Hepatocyte (in vitro differentiated cells): ENCODE results near the gene QRICH1. TPM values are rescaled to one million over a fixed set of nuclear protein-coding genes. Genes with fewer than 3 reads are reported as not detected.

Experiments
- DNase-seq: peaks from one replicate; pipeline ENCODE4 v3.0.0-alpha.2; 2016; ENCODE audit warnings: low spot score
- H2AFZ ChIP-seq: fragments of 200-600 bp; sonication (generic); 2 replicates; pipeline ENCODE4 v1.6.0; 2016; ENCODE audit warnings: antibody characterized with exemption, mild to moderate bottlenecking
- H3K27ac ChIP-seq: fragments of 200-600 bp; sonication (generic); 2 replicates; pipeline ENCODE4 v1.5.1; 2016; ENCODE audit warnings: mild to moderate bottlenecking
- H3K27me3 ChIP-seq: fragments of 200-600 bp; sonication (generic); 2 replicates; pipeline ENCODE4 v1.6.1; 2016
- H3K36me3 ChIP-seq: fragments of 200-600 bp; sonication (generic); replicated peaks from 2 replicates; pipeline ENCODE4 v1.5.1; 2016; ENCODE audit warnings: low read depth; ENCODE audit not compliant: insufficient read depth
- H3K4me1 ChIP-seq: fragments of 200-600 bp; sonication (generic); 2 replicates; pipeline ENCODE4 v1.5.1; 2016; ENCODE audit warnings: mild to moderate bottlenecking, moderate library complexity; ENCODE audit not compliant: insufficient read depth
- H3K4me2 ChIP-seq: fragments of 200-600 bp; sonication (generic); 2 replicates; pipeline ENCODE4 v1.6.0; 2016
- H3K4me3 ChIP-seq: fragments of 200-600 bp; sonication (generic); 2 replicates; pipeline ENCODE4 v1.5.1; 2016; ENCODE audit warnings: mild to moderate bottlenecking
- H3K79me2 ChIP-seq: fragments of 200-600 bp; sonication (generic); 2 replicates; pipeline ENCODE4 v1.6.0; 2017; ENCODE audit warnings: mild to moderate bottlenecking
- H3K9me2 ChIP-seq: fragments of 200-600 bp; sonication (generic); replicated peaks from 2 replicates; pipeline ENCODE4 v1.6.0; 2017; ENCODE audit warnings: mild to moderate bottlenecking; ENCODE audit not compliant: insufficient read depth
- H3K9me3 ChIP-seq: fragments of 200-600 bp; sonication (generic); 2 replicates; pipeline ENCODE4 v1.5.1; 2016; ENCODE audit warnings: low read depth, mild to moderate bottlenecking
- H4K20me1 ChIP-seq: fragments of 200-600 bp; sonication (generic); 2 replicates; pipeline ENCODE4 v1.6.0; 2016; ENCODE audit warnings: mild to moderate bottlenecking; ENCODE audit not compliant: insufficient read depth, poor library complexity, severe bottlenecking
- CTCF ChIP-seq: fragments of 200-600 bp; sonication (generic); IDR thresholded peaks from 2 replicates; pipeline ENCODE4 v1.5.1; 2016; ENCODE audit warnings: antibody characterized with exemption, mild to moderate bottlenecking; ENCODE audit not compliant: poor library complexity
- EZH2 ChIP-seq: fragments of 200-600 bp; sonication (generic); IDR thresholded peaks from 2 replicates; pipeline ENCODE4 v1.6.1; 2016; ENCODE audit warnings: antibody characterized with exemption, mild to moderate bottlenecking, borderline replicate concordance
- EZH2phosphoT487 ChIP-seq: fragments of 200-600 bp; sonication (generic); IDR thresholded peaks from one replicate; pipeline ENCODE4 v1.6.1; 2018; ENCODE audit warnings: antibody characterized with exemption, mild to moderate bottlenecking, low read depth, moderate library complexity; ENCODE audit not compliant: unreplicated experiment, severe bottlenecking
- WGBS: methylation state at CpG from one replicate; pipeline ENCODE4 v1.1.6; 2016; ENCODE audit warnings: low lambda C conversion rate; ENCODE audit errors: missing lambda C conversion rate; 5-methylcytosine and 5-hydroxymethylcytosine counted together
- polyA plus RNA-seq: library from polyadenylated mRNA; unstranded; fragments of >200 nt; fragmentation: Nextera tagmentation; extraction: Ambion mirVana; gene quantifications from 2 replicates; pipeline ENCODE4 v1.2.1, GENCODE V29; 2016
- total RNA-seq: library from RNA; depleted of rRNA; stranded (reverse); fragments of >200 nt; gene quantifications from 2 replicates; pipeline ENCODE4 v1.2.3, GENCODE V29; 2014

QRICH1 gene
- total and polyA plus RNA-seq, 2 experiments from 2014 or later, result 42.6 to 79.9 TPM

GRCh38 chr3:48983096-48983495 lies 110.8 kb downstream of the QRICH1 start:
- 93% methylated on average over 4 of the region's 4 CpGs for WGBS
- DNase-seq, result no peak
- no peaks in the 10 kb centered on the region for H3K4me1 ChIP-seq
- H3K79me2 ChIP-seq, result peaks cover under 1% of the 10 kb centered on the region
- no peak overlapping the region for H3K4me3 ChIP-seq
- H3K27ac ChIP-seq, result no peak overlapping the region
- H4K20me1 ChIP-seq, result no peaks in the 10 kb centered on the region
- no peaks in the 10 kb centered on the region for H3K36me3 ChIP-seq
- H3K27me3 ChIP-seq, result no peaks in the 10 kb centered on the region
- no peak overlapping the region for H3K4me2 ChIP-seq
- H2AFZ ChIP-seq, result no peak overlapping the region
- no peak for TF ChIP-seq CTCF
- H3K9me3 ChIP-seq, result no peaks in the 10 kb centered on the region
- H3K9me2 ChIP-seq, result no peaks in the 10 kb centered on the region

GRCh38 chr3:48982686-48983085 lies 111.2 kb downstream of the QRICH1 start:
- no peaks in the 10 kb centered on the region for H3K36me3 ChIP-seq
- H3K4me1 ChIP-seq, result no peaks in the 10 kb centered on the region
- no peaks in the 10 kb centered on the region for H4K20me1 ChIP-seq
- WGBS, result 90% methylated on average over 5 of the region's 5 CpGs
- no peak for DNase-seq
- H3K4me3 ChIP-seq, result no peak overlapping the region
- H3K27ac ChIP-seq, result no peak overlapping the region
- H3K79me2 ChIP-seq, result no peaks in the 10 kb centered on the region
- no peaks in the 10 kb centered on the region for H3K27me3 ChIP-seq
- no peak overlapping the region for H2AFZ ChIP-seq
- no peaks in the 10 kb centered on the region for H3K9me3 ChIP-seq
- no peak for TF ChIP-seq EZH2
- TF ChIP-seq CTCF, result no peak
- no peak for TF ChIP-seq EZH2phosphoT487
- H3K4me2 ChIP-seq, result no peak overlapping the region
- H3K9me2 ChIP-seq, result no peaks in the 10 kb centered on the region

- no peak overlapping the region for H3K4me3 ChIP-seq
- no peak overlapping the region for H3K27ac ChIP-seq
- H3K9me2 ChIP-seq, result no peaks in the 10 kb centered on the region
- no peaks in the 10 kb centered on the region for H3K79me2 ChIP-seq
- TF ChIP-seq CTCF (no peak), EZH2 (no peak), EZH2phosphoT487 (no peak)
- H3K9me3 ChIP-seq, result no peaks in the 10 kb centered on the region
- H4K20me1 ChIP-seq, result no peaks in the 10 kb centered on the region
- H3K4me2 ChIP-seq, result no peak overlapping the region
- DNase-seq, result no peak
- H3K4me1 ChIP-seq, result no peaks in the 10 kb centered on the region
- no peaks in the 10 kb centered on the region for H3K27me3 ChIP-seq
- no peak overlapping the region for H2AFZ ChIP-seq
- no peaks in the 10 kb centered on the region for H3K36me3 ChIP-seq
These were observed 111.9 kb downstream of the QRICH1 start for GRCh38 chr3:48982016-48982415.

- Histone ChIP-seq H3K4me2 (no peak overlapping the region), H2AFZ (no peak overlapping the region), H3K9me3 (no peaks in the 10 kb centered on the region), H3K27ac (no peak overlapping the region), H3K36me3 (no peaks in the 10 kb centered on the region), H4K20me1 (no peaks in the 10 kb centered on the region), H3K27me3 (no peaks in the 10 kb centered on the region), H3K9me2 (no peaks in the 10 kb centered on the region), H3K79me2 (no peaks in the 10 kb centered on the region), H3K4me3 (no peak overlapping the region), H3K4me1 (no peaks in the 10 kb centered on the region)
- 96% methylated on average over 4 of the region's 4 CpGs for WGBS
- no peak for DNase-seq
- TF ChIP-seq EZH2 (no peak), CTCF (no peak), EZH2phosphoT487 (no peak)
These were observed 113.6 kb downstream of the QRICH1 start for GRCh38 chr3:48980295-48980694.
